KBM-7 (cell line): Measurements from ENCODE around the gene BROX.
"Not testable (repeated sequence)": the region's sequence is repeated elsewhere in the genome, so short reads cannot be mapped to it uniquely, and the experiment has no call there.

Experiments used
- DNase-seq: peaks from one replicate; pipeline ENCODE4 v3.0.0-alpha.2; 2015
- in situ Hi-C: fragments of 300-500 bp; cut with MboI; formaldehyde crosslinking; loops from 2 replicates; pipeline ENCODE4 v1.14.3; 2020; ENCODE audit warnings: low sequenced_read_pairs, low pct_unique_long_range_greater_than_20kb, mixed read lengths

BROX gene, protein sequence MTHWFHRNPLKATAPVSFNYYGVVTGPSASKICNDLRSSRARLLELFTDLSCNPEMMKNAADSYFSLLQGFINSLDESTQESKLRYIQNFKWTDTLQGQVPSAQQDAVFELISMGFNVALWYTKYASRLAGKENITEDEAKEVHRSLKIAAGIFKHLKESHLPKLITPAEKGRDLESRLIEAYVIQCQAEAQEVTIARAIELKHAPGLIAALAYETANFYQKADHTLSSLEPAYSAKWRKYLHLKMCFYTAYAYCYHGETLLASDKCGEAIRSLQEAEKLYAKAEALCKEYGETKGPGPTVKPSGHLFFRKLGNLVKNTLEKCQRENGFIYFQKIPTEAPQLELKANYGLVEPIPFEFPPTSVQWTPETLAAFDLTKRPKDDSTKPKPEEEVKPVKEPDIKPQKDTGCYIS

DNA sequence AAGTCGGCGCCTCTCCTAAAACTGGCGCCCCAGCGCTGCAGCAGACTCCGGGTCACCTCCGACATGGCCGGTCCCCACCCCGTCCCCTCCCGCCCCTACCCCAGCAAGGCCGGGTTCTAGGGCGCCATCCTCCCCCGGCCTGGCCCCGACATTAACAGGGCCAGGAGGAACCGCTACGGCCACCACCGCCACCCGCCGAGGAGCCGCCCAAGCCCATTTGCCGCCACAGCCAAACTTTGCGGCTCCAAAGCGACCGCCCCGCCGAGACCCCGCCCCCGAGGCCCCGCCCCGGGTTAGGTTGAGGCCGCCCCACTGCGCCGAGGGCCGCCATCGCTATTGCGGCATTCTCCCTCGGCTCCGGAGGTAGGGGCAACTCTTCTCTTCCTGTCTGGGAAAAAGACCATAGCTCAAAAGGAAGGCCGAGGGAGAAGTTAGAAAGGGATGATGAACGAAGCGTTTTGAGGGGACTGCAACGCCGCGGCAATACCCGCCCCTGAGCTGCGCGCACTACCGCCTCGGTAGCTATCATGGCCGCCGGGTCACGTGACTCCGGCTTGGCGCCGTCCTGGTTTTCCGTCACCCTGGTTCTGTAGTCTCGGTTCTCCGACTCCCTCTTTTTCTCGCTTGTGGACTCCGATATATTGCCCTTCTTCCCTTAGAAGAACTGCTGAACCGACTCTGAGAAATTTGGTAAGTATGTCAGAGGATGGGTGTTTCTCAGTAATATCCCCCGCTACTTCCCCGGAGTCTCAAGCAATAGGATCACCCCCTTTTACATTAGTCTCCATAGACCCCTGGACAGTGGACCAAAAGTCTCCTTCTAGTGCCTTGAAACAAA, at the start of gene BROX, which contains the start of gene AIDA:
BROX (plus strand) TSS at position 312 of the 838 bp plus-strand sequence. CDS start 3,136 bp downstream, outside the sequence.
AIDA (minus strand) TSS at position 239 of the 838 bp plus-strand sequence; CDS start at position 65, 174 bp downstream.
- in situ Hi-C loops = no loop called here
- peak; percentile 89 for DNase-seq

DNA sequence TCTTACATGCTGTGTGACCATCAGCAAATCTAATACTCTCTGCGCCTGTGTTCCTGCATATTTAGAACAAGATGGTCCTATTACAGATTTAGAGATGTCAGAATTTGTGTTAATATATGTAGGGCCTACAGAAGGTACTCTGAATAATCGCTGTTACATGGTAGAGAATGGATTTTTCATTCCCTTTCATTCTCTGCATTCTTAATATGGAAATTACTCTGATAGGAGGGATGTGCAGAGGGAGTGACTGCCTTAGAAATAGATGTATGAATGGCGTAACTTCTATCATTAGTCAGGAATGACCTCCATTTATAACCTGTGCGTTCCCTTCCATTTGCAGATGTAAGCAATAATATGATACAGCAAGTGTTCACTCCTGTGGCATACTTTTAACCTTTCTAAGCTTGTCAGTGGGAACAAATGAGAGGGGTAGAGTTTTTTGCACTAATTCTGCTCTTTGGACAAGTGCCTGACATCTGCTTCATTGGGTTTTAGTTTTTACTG, 48.9 kb upstream of the BROX start:
- in situ Hi-C loops = no loop called here

DNA sequence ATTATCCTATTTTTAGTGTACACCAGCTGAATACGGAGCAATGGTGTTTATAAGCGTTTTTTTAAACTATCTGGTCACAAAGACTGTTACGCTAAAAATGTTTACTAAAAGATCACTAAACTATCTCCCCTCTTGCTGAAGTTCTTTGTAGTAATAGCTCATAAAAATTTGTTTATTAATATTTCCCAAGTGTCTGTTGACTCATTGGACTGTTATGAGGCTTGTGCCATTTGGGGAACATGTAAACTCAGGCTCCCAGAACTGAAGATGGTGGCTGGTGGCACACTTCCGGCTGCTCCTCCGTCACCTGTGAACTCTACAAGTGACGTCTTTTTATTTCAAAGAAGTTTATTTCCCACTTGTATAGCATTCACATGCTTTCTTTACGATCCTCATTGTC, 46.4 kb upstream of the BROX start:
- DNase-seq = no peak
- in situ Hi-C loops = no loop called here

More for the DNA sequence above, 48.9 kb upstream of the BROX start:
- no peak for DNase-seq

DNA sequence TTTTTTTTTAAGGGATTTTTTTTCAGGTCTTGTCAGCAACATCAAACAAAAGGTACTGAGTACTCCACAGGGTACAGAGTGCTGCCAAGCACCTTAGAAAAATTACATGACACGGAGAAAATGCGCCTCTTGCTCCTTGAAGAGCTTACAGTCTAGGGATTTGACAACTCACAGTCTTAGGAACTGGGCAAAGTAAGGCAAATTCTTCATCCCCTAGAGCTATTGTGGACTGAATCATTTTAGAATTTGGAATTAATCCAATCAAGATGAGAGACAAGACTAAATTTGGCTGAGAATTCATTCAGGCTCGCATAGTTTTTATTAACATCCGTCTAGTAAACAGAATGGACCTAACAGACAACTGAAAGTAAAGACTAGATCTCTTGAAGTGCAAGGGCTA, 44.2 kb upstream of the BROX start:
- DNase-seq, in situ Hi-C loops: not testable (repeated sequence)

DNA sequence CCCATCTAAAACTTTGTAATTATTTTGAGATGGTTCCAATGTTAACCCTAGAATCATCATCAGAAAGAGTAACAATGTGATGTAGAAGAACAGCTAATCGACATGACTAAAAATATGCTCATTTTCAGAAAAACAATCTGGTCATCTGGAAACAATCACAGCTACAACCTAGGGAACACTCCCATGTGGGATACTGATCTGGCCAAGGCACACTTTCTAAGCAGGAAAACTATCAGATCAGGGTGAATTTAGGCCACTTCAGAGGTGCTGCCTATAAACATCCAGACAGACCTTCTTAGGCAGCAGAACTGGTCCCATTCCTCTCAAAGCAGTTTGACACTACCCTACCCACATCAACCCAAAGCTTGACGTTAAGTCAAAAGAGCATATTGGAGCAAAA, 43.3 kb upstream of the BROX start:
- in situ Hi-C loops, DNase-seq: not testable (repeated sequence)

DNA sequence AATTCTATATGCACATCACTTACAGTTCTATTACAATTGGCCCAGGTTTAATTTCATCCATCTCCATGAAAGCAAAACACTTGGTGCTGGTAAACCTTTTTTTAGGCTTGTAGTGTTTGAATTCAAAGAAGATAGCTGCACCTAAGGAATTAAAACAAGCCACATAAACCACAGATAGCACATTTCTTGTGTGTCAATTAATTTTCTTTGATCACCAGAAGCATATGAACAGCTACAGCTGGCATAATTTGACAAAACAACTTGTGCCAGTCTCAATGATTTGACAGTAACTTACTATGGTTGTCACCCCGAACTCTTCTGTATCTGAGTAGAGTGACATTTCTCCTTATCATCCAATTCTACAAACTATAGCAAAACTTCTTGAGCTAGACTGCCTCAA, 42.3 kb upstream of the BROX start:
- no peak for DNase-seq
- in situ Hi-C loops = no loop called here

DNA sequence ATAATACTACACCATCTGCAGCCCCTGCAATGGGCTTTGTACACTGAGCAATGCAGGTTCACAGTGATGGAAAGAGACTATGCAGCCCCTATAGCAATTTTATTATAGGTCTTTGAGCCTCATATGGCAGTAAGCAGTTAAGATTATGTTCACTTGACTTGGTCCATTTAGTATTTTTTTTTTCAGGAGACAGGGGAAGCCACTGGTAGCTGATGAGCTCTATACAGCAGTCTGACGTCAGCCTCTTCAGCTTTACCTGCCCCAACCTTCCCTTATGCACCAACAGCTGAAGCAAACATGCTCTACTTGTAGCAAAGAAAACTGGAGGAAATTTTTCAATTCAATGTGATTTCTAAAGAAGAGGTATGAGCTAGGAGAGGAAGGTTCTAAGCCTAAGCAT, 32.3 kb upstream of the BROX start:
- in situ Hi-C loops = no loop called here
- DNase-seq = no peak

DNA sequence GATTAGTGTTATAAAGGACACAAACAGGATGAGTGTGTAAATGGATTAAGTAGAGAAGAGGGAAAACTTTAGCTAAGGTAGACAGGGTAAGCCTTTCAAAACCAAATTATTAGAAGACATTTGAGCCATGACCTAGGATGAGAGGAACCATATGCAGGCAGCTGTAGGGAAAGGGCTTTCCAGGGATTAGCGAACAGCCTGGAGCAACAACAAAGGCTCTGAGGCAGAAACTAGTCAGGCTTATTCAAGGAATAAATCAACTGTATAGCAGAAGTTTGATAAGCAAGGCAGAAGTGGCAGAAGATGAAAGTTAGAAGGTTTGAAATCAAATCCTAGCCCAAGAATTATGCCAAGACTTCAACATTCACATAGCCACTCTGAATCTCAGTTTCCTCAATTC, 21.3 kb upstream of the BROX start:
- in situ Hi-C loops = no loop called here
- DNase-seq = no peak

DNA sequence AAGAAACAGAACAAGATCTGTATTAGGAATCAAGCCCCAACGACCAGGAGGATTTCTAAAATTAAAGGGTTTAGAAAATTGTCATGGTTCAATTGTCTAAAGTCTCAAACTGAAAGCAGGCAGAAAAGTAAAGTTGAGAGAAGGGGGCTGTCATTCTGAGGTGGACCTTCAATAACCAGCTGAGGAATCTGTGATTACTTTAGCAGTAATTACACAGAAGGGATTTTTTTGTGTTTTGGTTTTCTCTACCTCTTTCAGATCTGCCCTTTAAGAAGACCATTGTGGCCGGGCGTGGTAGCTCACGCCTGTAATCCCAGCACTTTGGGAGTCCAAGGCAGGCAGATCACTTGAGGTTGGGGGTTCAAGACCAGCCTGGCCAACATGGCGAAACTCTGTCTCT, 17.4 kb upstream of the BROX start:
- in situ Hi-C loops = no loop called here
- DNase-seq = no peak

DNA sequence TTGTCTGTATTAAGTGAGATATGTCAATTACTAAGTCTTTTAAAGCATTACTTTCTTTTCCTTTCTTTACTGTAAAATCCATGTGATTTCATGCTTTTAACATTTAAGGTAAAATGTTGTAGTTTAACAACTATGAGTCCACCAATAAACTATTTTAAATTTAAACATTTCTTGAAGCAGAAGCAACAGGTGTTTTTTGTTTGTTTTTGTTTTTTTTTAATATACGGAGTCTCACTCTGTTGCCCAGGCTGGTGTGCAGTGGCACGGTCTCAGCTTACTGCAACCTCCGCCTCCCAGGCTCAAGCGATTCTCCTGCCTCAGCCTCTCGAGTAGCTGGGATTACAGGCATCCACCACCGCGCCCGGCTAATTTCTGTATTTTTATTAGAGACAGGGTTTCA, 15.6 kb upstream of the BROX start:
- in situ Hi-C loops = no loop called here
- no peak for DNase-seq

DNA sequence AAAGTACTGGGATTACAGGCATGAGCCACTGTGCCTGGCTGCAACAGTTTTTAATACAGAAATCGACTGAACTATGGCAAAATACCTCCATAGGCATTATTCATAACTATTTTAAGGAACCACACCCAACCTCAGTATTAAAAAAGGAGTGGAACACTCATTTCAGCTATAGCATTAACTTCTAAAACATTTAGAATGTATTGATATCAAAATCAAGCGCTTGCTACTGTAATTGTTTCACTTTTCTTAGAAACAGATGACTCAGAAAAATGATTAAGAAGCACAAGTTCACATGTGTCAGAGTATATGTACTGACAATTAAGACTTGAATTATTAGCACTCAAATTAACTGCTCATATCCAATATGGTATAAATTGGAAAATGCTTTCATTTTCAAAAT, 15.2 kb upstream of the BROX start:
- no peak for DNase-seq
- in situ Hi-C loops = no loop called here

DNA sequence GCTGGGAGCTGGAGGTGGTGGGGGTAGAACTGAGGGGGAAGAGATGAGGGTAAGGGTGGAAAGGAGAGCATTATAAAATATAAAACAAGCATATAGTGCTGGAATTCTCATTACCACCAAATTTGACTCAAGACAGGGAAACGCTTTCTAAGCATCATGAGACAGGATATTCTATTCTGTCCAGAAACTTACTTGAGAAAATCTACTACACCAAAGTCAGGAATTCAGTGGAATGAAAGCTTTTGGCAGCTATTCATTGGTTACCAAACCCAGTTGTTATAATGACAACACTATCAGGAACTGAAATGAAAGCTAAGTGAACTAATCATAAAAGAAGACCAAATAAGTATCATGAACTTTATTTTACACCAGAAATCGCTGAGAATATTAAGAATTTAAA, 14.5 kb upstream of the BROX start:
- DNase-seq = no peak
- in situ Hi-C loops = no loop called here

DNA sequence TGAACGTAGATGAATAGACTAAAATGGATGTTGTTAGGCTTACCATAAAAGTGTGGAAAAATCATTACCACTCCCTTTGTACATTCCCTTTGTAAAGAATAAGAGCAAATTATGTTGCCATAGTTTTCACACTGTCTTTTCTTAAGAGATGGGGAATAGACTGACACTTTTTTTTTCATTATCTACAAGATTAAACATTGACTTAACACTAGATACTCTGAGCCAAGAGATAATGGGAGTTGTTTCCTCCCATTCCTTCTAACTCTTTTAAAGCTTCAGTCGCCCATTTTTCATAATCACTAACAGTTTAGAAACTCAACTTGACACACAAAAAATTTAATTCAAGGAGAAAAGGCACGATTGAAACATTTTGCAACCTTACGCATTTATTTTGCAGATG, 10.2 kb upstream of the BROX start:
- DNase-seq = no peak
- in situ Hi-C loops = no loop called here

DNA sequence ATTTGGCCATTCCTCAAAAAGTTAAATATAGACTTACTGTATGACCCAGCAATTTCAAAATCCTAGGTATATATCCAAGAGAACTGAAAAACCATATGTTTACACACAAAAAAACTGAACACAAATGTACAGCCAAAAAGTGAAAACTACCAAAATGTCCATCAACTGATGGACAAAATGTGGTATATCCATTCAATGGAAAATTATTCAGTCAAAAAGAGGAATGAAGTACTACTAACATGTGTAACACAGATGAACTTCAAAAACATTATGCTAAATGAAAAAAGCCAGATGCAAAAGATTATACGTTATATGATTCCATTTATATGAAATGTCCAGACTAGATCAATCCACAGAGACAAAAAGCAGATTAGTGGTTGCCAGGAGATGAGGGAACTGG, 8.1 kb upstream of the BROX start:
- in situ Hi-C loops = no loop called here
- no peak for DNase-seq

DNA sequence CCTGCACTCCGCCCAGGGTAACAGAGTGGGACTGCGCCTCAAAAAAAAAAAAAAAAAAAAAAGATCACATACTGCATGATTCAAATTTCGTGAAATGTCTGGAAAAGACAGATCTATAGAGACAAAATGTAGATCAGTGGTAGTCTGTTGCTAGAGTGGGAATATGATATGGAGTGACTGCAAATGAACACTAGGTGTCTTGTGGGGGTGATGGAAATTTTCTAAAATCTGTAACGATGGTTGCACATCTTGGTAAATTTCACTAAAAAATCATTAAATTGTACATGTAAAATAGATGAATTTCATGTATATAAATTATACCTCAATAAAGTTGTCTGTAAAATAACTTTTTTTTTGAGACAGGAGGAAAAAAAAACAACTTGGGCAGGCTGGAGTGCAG, 5.5 kb upstream of the BROX start:
- in situ Hi-C loops = no loop called here

DNA sequence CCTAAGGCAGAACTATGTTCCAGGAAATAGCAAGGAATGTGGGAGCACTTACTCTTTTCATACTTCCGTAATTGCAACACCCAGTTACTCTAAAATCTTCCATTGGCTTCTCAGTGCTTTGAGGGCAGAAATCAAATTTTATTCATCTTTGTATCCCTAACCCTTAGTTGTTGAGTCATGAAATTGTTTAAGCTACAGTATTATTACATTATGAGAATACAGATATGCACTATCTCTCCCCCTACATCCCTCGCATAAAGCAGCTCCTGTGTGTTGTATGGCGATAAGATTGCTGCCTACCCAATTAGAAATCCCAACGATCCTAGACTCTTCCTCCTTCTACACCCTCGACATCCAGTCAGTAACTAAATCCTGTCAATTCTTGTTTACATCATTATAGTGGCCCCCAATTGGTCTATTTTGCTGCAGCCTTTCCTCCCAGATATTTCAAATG, 2.6 kb upstream of the BROX start:
- in situ Hi-C loops = no loop called here
- no peak for DNase-seq

More for the DNA sequence above, 5.5 kb upstream of the BROX start:
- DNase-seq = peak; percentile 5

DNA sequence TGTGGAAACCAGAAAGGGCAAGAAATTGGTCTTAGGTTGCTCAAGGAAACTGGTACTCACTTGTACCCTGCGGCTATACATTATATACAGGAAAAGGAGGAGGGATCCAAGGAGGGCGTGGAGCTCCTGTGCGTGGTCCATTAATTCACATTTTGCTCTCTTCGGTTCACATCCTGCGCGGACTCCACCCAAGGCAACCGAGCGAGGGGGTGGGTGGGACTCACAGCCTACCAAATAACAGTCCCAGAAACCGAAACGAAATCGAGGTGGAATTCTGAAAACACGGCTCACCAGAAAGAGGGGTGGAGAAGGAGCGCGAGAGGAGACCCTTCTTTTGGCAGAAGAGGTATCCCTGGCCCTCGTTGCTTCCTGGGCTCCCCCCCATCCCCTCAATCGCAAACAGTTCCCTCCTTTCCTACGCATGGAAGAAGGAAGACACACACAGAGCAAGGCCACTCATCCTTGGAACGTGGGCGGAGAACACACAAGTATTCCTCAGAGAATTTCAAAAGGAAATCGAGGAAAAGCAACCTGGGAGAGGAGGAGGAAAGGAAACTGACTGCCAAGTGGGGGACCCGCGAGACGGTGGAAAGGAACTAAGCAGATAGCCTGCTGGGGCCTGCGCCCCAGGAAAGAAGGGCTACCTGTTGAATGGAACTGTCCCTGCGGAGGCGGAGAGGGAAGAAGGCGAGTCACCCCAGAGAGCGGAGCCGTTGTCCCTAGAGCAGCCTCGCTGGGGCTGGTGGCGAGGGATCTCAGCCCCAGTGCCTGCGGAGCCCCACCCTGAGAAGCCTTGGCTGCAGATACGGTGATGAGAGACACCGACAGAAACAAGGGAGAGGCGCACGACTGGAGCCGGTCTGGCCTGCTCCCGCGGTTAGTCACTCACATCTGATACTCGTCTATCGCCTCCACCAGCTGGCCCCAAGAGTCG, 778 bp upstream of the BROX start:
- peak; percentile 77 for DNase-seq
- in situ Hi-C loops = no loop called here

DNA sequence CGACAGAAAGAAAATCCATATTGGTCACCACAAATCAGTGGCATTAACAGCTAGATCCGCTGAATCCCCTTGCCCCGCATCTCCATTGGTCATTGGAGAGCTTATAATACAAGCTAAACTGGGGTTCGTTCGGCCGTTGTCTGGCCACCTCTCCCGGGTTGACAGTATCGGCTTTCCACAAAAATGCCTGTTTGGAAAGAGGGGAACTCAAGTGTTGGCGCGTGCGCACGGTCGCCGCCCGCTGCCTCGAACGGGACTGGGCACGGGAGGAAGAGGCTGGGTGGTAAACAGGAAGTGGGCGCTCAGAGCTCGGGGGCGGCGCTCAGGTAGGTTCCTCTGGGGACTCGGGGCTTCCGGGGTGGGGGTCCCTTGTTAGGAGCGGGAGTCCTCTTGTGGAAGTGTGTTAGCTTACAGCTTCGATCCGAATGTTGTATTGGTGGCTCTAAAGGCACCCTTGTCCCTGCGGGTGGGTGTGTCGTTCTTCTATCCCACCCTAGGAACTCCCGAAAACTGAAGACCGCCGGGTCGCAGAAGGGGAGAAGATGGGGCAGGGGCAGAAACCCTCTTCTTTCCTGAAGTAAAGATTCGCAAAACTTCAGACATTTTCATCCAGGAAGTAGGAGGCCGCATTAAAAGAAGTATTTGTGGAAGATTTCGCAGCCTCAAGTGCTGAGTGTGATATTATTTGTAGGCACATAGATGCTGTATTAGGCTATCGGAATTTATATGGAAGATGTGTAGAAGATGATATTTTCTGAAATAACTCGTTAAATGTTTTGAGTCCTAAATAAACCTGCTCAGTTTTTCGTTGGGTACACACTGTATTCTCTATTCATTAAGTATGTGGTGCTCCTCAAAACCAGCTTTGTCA, 962 bp downstream of the BROX start:
- in situ Hi-C loops = no loop called here

More for the DNA sequence above, 962 bp downstream of the BROX start:
- DNase-seq = peak; percentile 97
